ENCODE measurements around the gene DUSP11. TPM values are rescaled to one million over a fixed set of nuclear protein-coding genes. Genes with fewer than 3 reads are reported as not detected.

The DUSP11 gene
- total and polyA plus RNA-seq, 2 of the 13 experiments (the other 11 are each of a cell fraction or from before 2014, with no cell fraction given), result 30.5 to 36.2 TPM

DNA sequence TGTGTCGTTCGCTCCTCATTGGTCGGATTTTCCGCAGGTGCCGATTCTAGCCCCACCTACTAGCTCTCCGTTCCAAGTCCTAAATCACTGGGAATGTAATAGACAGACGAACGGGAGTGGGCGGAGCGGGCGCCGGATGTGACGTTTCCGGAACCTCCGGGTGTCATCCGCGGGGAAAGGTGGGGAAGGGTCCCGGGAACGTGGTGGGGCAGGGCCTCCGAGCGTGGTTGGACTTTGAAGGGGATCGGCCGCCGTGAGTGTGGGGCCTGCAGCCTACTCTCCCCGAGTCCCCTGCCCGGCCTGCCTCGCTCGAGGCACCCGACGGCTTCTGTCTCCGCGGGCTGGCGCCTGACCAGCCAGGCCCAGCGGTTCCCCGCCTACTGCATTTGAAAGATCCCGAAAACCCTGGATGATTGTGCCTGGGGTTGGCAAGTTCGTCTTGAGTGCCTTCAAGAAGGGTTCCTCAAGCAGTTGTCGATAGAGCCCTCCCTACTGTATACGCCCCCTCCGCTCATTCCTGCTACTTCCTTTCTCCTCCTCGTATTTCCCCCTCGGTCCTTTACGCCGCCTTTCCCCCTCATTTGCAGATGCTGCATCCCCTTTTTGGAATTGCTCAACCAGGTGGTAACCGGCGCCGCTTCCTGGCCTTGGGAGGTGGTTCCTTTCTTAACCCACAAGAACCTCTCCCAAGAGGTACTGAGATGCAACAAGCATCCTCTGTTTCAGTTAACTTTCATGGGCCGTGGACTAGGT, 49.1 kb upstream of the DUSP11 start, which contains the start of gene STAMBP (continued):
- TF ChIP-seq, protein P1, sequence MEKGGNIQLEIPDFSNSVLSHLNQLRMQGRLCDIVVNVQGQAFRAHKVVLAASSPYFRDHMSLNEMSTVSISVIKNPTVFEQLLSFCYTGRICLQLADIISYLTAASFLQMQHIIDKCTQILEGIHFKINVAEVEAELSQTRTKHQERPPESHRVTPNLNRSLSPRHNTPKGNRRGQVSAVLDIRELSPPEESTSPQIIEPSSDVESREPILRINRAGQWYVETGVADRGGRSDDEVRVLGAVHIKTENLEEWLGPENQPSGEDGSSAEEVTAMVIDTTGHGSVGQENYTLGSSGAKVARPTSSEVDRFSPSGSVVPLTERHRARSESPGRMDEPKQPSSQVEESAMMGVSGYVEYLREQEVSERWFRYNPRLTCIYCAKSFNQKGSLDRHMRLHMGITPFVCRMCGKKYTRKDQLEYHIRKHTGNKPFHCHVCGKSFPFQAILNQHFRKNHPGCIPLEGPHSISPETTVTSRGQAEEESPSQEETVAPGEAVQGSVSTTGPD (CRISPR knock-in tag; IDR thresholded peaks at IDR 0.05), result 0 out of 2 replicates have a peak, but pooled peaks have one; percentile 45
- TF ChIP-seq ZFP37 (CRISPR knock-in tag; IDR thresholded peaks at IDR 0.05; ENCODE audit: borderline replicate concordance), result peak; percentile 65; the same call in 1 of the 2 replicates
- TF ChIP-seq, protein P2, sequence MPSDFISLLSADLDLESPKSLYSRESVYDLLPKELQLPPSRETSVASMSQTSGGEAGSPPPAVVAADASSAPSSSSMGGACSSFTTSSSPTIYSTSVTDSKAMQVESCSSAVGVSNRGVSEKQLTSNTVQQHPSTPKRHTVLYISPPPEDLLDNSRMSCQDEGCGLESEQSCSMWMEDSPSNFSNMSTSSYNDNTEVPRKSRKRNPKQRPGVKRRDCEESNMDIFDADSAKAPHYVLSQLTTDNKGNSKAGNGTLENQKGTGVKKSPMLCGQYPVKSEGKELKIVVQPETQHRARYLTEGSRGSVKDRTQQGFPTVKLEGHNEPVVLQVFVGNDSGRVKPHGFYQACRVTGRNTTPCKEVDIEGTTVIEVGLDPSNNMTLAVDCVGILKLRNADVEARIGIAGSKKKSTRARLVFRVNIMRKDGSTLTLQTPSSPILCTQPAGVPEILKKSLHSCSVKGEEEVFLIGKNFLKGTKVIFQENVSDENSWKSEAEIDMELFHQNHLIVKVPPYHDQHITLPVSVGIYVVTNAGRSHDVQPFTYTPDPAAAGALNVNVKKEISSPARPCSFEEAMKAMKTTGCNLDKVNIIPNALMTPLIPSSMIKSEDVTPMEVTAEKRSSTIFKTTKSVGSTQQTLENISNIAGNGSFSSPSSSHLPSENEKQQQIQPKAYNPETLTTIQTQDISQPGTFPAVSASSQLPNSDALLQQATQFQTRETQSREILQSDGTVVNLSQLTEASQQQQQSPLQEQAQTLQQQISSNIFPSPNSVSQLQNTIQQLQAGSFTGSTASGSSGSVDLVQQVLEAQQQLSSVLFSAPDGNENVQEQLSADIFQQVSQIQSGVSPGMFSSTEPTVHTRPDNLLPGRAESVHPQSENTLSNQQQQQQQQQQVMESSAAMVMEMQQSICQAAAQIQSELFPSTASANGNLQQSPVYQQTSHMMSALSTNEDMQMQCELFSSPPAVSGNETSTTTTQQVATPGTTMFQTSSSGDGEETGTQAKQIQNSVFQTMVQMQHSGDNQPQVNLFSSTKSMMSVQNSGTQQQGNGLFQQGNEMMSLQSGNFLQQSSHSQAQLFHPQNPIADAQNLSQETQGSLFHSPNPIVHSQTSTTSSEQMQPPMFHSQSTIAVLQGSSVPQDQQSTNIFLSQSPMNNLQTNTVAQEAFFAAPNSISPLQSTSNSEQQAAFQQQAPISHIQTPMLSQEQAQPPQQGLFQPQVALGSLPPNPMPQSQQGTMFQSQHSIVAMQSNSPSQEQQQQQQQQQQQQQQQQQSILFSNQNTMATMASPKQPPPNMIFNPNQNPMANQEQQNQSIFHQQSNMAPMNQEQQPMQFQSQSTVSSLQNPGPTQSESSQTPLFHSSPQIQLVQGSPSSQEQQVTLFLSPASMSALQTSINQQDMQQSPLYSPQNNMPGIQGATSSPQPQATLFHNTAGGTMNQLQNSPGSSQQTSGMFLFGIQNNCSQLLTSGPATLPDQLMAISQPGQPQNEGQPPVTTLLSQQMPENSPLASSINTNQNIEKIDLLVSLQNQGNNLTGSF (CRISPR knock-in tag; IDR thresholded peaks at IDR 0.05), result 0 out of 2 replicates have a peak, but pooled peaks have one; percentile 71
- TF ChIP-seq, protein P3, sequence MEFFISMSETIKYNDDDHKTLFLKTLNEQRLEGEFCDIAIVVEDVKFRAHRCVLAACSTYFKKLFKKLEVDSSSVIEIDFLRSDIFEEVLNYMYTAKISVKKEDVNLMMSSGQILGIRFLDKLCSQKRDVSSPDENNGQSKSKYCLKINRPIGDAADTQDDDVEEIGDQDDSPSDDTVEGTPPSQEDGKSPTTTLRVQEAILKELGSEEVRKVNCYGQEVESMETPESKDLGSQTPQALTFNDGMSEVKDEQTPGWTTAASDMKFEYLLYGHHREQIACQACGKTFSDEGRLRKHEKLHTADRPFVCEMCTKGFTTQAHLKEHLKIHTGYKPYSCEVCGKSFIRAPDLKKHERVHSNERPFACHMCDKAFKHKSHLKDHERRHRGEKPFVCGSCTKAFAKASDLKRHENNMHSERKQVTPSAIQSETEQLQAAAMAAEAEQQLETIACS (CRISPR knock-in tag; IDR thresholded peaks at IDR 0.05), result no peak
- TF ChIP-seq ZSCAN29 (CRISPR knock-in tag; conservative IDR thresholded peaks at IDR 0.05), result no peak
- no peak for TF ChIP-seq CEBPB (IDR thresholded peaks at IDR 0.05; ENCODE audit: borderline replicate concordance, low read depth, low read length)
- TF ChIP-seq ZNF550 (CRISPR knock-in tag; IDR thresholded peaks at IDR 0.05; ENCODE audit: borderline replicate concordance), result no peak
- peak; percentile 73; the same call in 1 of the 2 replicates for TF ChIP-seq HCFC1 (IDR thresholded peaks at IDR 0.05; ENCODE audit: low read depth, low read length)
- peak; percentile 60; the same call in 1 of the 2 replicates for TF ChIP-seq NKX3-1 (CRISPR knock-in tag; IDR thresholded peaks at IDR 0.05)
- no peak for TF ChIP-seq STAG1 (CRISPR knock-in tag; IDR thresholded peaks at IDR 0.05)
- TF ChIP-seq, protein P4, sequence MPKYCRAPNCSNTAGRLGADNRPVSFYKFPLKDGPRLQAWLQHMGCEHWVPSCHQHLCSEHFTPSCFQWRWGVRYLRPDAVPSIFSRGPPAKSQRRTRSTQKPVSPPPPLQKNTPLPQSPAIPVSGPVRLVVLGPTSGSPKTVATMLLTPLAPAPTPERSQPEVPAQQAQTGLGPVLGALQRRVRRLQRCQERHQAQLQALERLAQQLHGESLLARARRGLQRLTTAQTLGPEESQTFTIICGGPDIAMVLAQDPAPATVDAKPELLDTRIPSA (CRISPR knock-in tag; IDR thresholded peaks at IDR 0.05; ENCODE audit: borderline replicate concordance), result no peak
- 0 out of 2 replicates have a peak, but pooled peaks have one; percentile 46 for TF ChIP-seq MED13 (CRISPR knock-in tag; IDR thresholded peaks at IDR 0.05)
- no peak; the same call in 1 of the 2 replicates for TF ChIP-seq HNF4A (CRISPR knock-in tag; IDR thresholded peaks at IDR 0.05)
- TF ChIP-seq PAX8 (CRISPR knock-in tag; IDR thresholded peaks at IDR 0.05; ENCODE audit: borderline replicate concordance), result no peak
- TF ChIP-seq GLI4 (CRISPR knock-in tag; IDR thresholded peaks at IDR 0.05; ENCODE audit: borderline replicate concordance), result no peak
- no peak for TF ChIP-seq ZNF432 (CRISPR knock-in tag; IDR thresholded peaks at IDR 0.05; ENCODE audit: borderline replicate concordance)
- no peak for TF ChIP-seq MAFF (IDR thresholded peaks at IDR 0.05; ENCODE audit: low read depth, low read length)
- no peak for TF ChIP-seq JDP2 (CRISPR knock-in tag; IDR thresholded peaks at IDR 0.05; ENCODE audit: borderline replicate concordance)
- peak; percentile 93 for TF ChIP-seq ZFP90 (CRISPR knock-in tag; IDR thresholded peaks at IDR 0.05; ENCODE audit: borderline replicate concordance)
- TF ChIP-seq, protein P5, sequence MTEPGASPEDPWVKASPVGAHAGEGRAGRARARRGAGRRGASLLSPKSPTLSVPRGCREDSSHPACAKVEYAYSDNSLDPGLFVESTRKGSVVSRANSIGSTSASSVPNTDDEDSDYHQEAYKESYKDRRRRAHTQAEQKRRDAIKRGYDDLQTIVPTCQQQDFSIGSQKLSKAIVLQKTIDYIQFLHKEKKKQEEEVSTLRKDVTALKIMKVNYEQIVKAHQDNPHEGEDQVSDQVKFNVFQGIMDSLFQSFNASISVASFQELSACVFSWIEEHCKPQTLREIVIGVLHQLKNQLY (CRISPR knock-in tag; IDR thresholded peaks at IDR 0.05), result no peak
